NOMO-1 treated with DMSO at 0.1 percent for 48 hours (cell line): ENCODE data around the gene CTNNBL1.

Experiments used
- DNase-seq: peaks from one replicate; lab custom pipeline; 2025; ENCODE audit not compliant: unreplicated experiment; lab: John Stamatoyannopoulos, UW

The CTNNBL1 gene

GRCh38 chr20:37775200-37775599 is 81.4 kb downstream of the CTNNBL1 start:
- no peak for DNase-seq

GRCh38 chr20:37776049-37776448 is 82.2 kb downstream of the CTNNBL1 start:
- no peak for DNase-seq

GRCh38 chr20:37776526-37776925 is 82.7 kb downstream of the CTNNBL1 start:
- DNase-seq: no peak

- peak; percentile 21 for DNase-seq
Observed at GRCh38 chr20:37777012-37777950, 83.5 kb downstream of the CTNNBL1 start.

- DNase-seq: no peak
Observed at GRCh38 chr20:37777988-37778659, 84.3 kb downstream of the CTNNBL1 start.

GRCh38 chr20:37781626-37782025 is 87.8 kb downstream of the CTNNBL1 start:
- DNase-seq: no peak

GRCh38 chr20:37786043-37786442 is 92.2 kb downstream of the CTNNBL1 start:
- no peak for DNase-seq

- DNase-seq: peak; percentile 27
Observed at GRCh38 chr20:37789408-37789807, 95.6 kb downstream of the CTNNBL1 start.

GRCh38 chr20:37790900-37791299 is 97.1 kb downstream of the CTNNBL1 start:
- no peak for DNase-seq

- DNase-seq: no peak
Observed at GRCh38 chr20:37796121-37796520, 102.3 kb downstream of the CTNNBL1 start.

GRCh38 chr20:37796733-37797132 is 102.9 kb downstream of the CTNNBL1 start:
- no peak for DNase-seq

- DNase-seq: no peak
Observed at GRCh38 chr20:37797669-37798175, 103.9 kb downstream of the CTNNBL1 start.

GRCh38 chr20:37798312-37798711 is 104.5 kb downstream of the CTNNBL1 start:
- DNase-seq: no peak

- DNase-seq: no peak
Observed at GRCh38 chr20:37800618-37801017, 106.8 kb downstream of the CTNNBL1 start.

- DNase-seq: no peak
Observed at GRCh38 chr20:37801921-37802320, 108.1 kb downstream of the CTNNBL1 start.

- DNase-seq: peak; percentile 79
Observed at GRCh38 chr20:37803438-37804307, 109.8 kb downstream of the CTNNBL1 start.

GRCh38 chr20:37804584-37805566 is 111.0 kb downstream of the CTNNBL1 start:
- DNase-seq: peak; percentile 85

GRCh38 chr20:37807471-37808232 is 113.8 kb downstream of the CTNNBL1 start:
- DNase-seq: peak; percentile 84
